Daoy (cell line): ENCODE measurements around the gene SPRYD7. TPM values are rescaled to one million over a fixed set of nuclear protein-coding genes. Genes with fewer than 3 reads are reported as not detected.
"Not testable (repeated sequence)": the region's sequence is repeated elsewhere in the genome, so short reads cannot be mapped to it uniquely, and the experiment has no call there.

Experiments used
- DNase-seq: peaks from one replicate; pipeline ENCODE4 v3.0.0-alpha.2; 2015; ENCODE audit warnings: low read depth
- total RNA-seq: library from RNA; depleted of rRNA; stranded (reverse); fragments of >200 nt; shearing (Covaris generic); gene quantifications from 2 replicates; pipeline ENCODE4 v1.2.3, GENCODE V29; 2014; rRNA removed

Gene SPRYD7
- total RNA-seq, result 7.0 and 7.5 TPM in 2 replicates

- DNase-seq, result peak; percentile 96
These were observed at the start of gene SPRYD7 for GRCh38 chr13:49936075-49936967. Gene SPRYD7, minus strand, starts transcription at chr13:49936340. Its CDS starts 105 bp downstream, at chr13:49936235.

GRCh38 chr13:49985129-49985528 lies 49.0 kb upstream of the SPRYD7 start:
- no peak for DNase-seq

DNA sequence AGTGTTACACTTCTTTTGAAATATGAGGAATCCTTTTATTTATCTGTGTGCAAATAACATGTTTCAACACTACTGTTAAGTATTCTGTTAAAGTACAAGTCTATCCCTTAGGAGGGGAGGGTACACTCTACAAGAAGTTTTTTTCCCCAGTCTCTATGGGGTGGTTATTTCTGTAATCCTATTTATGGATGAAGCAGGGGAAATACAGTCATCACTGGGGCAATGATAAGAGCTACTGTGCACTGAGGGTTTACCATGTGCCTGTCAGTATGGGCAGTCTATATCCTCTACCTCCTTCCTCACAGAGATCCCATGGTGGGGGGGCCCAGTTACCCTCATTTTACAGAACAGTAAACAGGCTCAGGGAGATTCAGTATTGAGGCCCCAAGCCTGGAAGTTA lies 44.1 kb upstream of the SPRYD7 start:
- no peak for DNase-seq

DNA sequence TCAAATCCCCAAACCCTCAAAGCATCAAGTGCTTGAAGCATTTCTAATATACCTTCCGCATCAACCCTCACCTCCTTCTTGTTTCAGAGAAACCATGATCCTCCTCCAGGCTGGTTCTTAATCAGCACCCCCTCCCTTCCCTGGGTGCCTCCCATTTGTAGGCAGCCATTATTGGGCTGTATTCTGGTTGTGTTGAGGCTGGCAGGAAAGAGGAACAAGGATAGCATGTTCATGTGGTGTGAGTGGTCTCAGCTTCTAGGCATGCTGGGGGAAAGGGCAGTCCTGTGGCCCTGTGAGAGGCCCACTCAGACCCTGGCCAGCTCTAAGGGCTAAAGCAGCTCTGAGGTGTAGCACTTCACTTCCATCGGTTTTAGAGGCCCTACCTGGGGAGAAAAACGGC lies 41.9 kb upstream of the SPRYD7 start:
- no peak for DNase-seq

GRCh38 chr13:49976314-49977258 lies 40.4 kb upstream of the SPRYD7 start:
- peak; percentile 59 for DNase-seq

DNA sequence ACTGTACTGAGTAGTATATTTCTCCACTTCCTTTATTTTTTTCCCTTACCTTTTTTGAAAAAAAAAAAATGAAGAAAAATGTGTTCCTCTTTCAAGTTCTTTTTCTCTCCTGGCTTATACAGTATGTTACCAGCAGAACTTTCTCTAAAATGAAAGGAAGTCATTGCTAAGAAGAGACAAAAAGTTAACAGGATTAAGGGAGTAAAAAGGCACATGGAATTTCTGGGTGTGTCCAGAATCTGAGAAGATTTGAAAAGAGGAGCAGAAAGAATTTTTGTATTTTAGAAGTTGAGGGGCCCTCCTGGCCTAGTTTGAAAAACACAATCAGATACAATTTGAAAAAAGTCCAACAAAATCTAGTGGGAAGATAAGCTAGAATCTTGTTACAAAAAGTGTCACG lies 39.7 kb upstream of the SPRYD7 start:
- no peak for DNase-seq

DNA sequence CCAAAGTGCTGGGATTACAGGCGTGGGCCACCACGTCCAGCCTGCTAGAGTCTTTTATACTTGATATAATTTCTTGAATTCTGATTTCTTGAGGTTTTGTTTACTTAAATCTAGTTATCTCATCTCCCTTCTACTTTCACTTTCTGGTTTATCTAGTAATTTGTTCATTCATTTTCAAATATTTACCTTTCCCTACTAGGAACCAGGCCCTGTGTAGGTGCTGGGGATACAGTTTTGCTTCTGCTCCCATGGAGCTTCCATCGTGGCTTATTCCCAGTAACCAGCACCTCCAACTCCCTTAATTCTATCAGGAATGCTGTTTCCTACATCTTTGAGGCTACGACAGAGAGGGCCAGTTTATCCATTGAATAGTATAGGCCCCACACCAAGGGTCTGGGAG lies 36.6 kb upstream of the SPRYD7 start:
- no peak for DNase-seq

GRCh38 chr13:49967456-49967855 lies 31.3 kb upstream of the SPRYD7 start:
- no peak for DNase-seq

DNA sequence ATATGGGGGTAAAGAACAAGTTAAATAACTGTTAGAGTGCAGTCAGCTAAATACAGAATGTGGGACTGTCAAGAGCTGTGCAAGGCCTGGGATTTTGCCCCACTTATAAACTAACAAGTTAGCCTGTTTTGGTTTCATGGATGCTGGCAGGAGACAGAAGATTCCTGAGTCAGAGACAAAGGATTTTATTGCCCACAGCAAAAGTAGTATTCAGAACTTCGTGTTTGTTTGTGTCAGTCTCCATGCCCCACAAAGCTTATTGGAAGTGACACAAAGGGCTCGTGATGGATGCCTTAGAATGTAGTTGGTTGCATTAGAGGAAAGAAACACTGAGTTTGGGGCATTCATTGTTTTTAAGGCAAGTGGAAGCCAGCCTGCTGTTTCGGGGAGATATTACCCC lies 22.2 kb upstream of the SPRYD7 start:
- no peak for DNase-seq

- DNase-seq, result no peak
These were observed 20.0 kb upstream of the SPRYD7 start for GRCh38 chr13:49956131-49956530.

DNA sequence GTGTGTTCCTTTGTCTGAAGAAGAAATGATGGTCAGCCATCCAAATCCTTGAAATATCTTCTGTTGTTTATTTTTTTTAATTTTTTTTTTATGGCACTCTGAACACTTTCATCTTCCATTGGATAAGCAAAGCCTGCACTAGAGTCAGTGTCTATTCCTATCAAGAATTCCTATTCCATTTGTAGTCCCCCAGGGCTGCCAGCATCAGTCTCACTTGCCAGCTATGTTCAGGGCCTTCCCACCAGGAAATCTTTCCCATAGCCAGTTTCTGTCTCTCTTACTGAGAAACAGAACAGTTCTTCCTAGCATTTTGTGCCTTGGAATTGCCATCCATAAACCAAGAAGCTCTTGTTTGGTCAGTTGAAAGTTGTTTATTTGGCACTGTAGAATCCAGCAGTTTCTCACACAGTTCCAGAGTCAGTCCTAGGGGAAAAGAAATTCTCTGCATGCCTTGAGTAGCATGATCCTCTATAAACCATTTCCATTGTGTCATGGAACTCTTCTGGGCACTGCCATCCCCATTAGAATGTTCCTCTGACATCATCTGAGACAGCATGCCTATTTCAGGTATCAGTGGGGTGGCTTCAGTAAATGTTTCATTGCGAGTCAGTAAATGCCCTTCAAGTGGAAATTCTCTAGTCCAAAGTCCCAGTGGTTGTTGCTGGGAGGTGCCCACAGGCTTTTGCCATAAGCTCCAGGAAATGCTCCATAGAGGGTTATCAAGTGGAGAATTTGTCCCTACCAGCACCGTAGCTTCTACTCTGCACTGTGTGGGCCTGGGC lies 18.7 kb upstream of the SPRYD7 start:
- no peak for DNase-seq

- no peak for DNase-seq
These were observed 17.4 kb upstream of the SPRYD7 start for GRCh38 chr13:49953560-49953959.

DNA sequence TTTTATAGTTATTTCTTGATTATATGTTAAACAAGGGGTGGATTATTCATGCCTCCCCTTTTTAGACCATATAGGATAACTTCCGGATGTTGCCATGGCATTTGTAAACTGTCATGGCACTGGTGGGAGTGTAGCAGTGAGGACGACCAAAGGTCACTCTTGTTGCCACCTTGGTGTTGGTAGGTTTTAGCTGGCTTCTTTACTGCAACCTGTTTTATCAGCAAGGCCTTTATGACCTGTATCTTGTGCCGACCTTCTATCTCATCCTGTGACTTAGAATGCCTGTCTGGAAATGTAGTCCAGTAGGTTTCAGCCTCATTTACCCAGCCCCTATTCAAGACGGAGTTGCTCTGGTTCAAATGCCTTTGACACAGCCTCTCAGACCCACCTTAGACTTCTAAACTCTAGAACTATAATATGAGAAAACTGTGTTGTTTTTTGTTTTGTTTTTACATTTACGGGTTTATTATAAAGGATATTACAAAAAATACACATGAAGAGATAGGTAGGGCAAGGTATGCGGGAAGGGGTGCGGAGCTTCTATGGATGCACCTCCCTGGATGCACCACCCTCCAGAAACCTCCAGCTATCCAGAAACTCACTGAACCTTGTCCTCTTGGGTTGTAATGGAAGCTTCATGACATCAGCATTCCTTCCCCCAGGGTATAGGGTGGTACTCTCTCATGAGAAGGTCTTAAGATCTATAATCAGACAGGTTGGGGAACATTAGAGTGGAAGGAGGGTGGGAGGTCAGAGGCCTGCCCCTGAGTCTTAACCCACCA lies 15.8 kb upstream of the SPRYD7 start:
- no peak for DNase-seq

DNA sequence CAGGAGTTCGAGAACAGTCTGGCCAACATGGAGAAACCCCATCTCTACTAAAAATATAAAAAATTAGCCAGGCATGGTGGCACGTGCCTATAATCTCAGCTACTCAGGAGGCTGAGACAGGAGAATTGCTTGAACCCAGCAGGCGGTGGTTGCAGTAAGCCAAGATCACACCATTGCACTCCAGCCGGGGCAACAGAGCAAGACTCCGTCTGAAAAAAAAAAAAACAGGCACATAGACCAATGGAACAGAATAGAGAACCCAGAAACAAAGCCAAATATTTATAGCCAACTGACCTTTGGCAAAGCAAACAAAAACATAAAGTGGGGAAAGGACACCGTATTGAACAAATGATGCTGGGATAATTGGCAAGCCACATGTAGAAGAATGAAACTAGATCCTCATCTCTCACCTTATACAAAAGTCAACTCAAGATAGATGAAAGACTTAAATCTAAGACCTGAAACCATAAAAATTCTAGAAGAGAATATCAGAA lies 12.7 kb upstream of the SPRYD7 start:
- not testable (repeated sequence) for DNase-seq

- DNase-seq, result no peak
These were observed 3.2 kb upstream of the SPRYD7 start for GRCh38 chr13:49939321-49939720.

- DNase-seq, result no peak
These were observed 2.8 kb upstream of the SPRYD7 start for GRCh38 chr13:49938921-49939320.

GRCh38 chr13:49938314-49938713 lies 2.2 kb upstream of the SPRYD7 start:
- DNase-seq, result no peak

GRCh38 chr13:49936968-49937273 lies 781 bp upstream of the SPRYD7 start:
- DNase-seq, result no peak

DNA sequence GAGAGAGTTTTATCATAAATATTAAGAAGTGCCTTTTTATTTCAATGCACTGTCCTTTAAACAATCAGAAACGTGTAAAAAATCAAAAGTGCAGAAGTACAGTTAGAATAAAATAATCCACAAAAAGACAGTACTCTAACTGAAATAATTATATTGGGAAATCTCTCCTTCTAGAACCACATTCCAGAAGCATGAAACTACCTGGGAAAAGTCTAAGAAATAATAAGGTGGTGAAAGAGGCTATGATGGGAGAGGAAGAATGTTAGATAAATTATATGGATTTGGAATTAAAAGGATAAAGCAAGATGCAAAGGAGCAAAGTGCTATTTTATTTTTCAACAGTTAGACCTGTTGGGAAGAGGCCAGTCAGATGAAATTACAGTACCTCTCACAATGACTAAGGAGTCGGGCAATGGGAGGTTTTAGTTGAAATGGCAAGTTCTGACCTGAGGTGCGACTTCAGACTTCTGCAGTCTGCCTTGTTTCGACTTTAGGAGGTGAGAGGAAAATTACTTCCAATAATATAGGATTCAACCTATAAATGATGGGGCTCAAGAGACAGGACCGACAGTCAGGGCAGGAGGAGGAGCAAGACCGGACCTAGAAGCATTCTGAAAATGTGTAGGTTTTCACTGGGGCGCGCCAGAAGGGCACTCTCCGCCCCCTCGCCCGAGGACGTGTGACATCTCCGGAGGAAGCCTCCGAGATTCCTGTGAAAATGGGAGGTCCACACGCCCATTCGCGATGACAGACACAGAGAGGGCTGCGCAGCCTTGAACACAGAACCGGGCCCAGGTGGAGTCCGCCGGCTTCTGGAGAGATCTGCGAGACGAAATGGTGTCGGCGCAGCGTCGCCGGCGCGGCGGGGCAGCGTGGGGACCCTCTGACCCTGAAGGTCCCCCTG lies 717 bp downstream of the SPRYD7 start:
- peak; percentile 57 for DNase-seq

- no peak for DNase-seq
These were observed 2.6 kb downstream of the SPRYD7 start for GRCh38 chr13:49933511-49933910.
